H1 (cell line): ENCODE measurements around the gene MTPN. TPM values are rescaled to one million over a fixed set of nuclear protein-coding genes. Genes with fewer than 3 reads are reported as not detected.

Experiments used
- CTCF ChIA-PET: fragments of 300-600 bp; sonication (Branson Sonifier 250); formaldehyde crosslinking; loops from one replicate; lab custom pipeline; 2021; ENCODE audit not compliant: partially characterized antibody; lab: Charles Lee
- POLR2A ChIA-PET: fragments of 300-600 bp; sonication (Branson Sonifier 250); formaldehyde crosslinking; loops from one replicate; lab custom pipeline; 2021; ENCODE audit warnings: inconsistent platforms; ENCODE audit not compliant: partially characterized antibody; lab: Charles Lee
- DNase-seq, 2 experiments: peaks; one replicate each; pipeline versions ENCODE4 v3.0.0 to v3.0.0-alpha.2; 2010 to 2022; ENCODE audit warnings: low spot score in 2 of 2, low read depth in 1 of 2, mixed read lengths in 1 of 2
- FAIRE-seq: peaks from 2 replicates; lab custom pipeline; 2011; peaks lifted over from hg19 to GRCh38; lab: Jason Lieb, UNC
- H2AFZ ChIP-seq: 2 replicates; pipeline ENCODE4 v1.8.1; 2012; ENCODE audit warnings: low read length, inconsistent platforms
- H2AK5ac ChIP-seq: 2 replicates; pipeline ENCODE4 v1.6.1; 2013; ENCODE audit warnings: low read depth, low read length
- H2BK120ac ChIP-seq: replicated peaks from 2 replicates; pipeline ENCODE3; 2013; ENCODE audit warnings: low read depth, low read length, inconsistent platforms
- H2BK12ac ChIP-seq: 2 replicates; pipeline ENCODE4 v1.6.1; 2013; ENCODE audit warnings: low read depth, low read length
- H2BK15ac ChIP-seq: 2 replicates; pipeline ENCODE4 v1.6.1; 2013; ENCODE audit warnings: low read length
- H2BK20ac ChIP-seq: 2 replicates; pipeline ENCODE4 v1.6.1; 2013; ENCODE audit warnings: low read length
- H2BK5ac ChIP-seq: 2 replicates; pipeline ENCODE4 v1.6.1; 2013; ENCODE audit warnings: low read depth, low read length
- H3K14ac ChIP-seq: 2 replicates; pipeline ENCODE4 v1.6.1; 2013; ENCODE audit warnings: inconsistent platforms; ENCODE audit not compliant: insufficient read length
- H3K18ac ChIP-seq: 2 replicates; pipeline ENCODE4 v1.6.1; 2013; ENCODE audit warnings: low read length; ENCODE audit errors: extremely low read depth
- H3K23ac ChIP-seq: 2 replicates; pipeline ENCODE4 v1.6.1; 2013; ENCODE audit warnings: inconsistent platforms; ENCODE audit not compliant: insufficient read length
- H3K23me2 ChIP-seq: 2 replicates; pipeline ENCODE4 v1.6.1; 2013; ENCODE audit warnings: low read depth, low read length
- H3K27ac ChIP-seq: 2 replicates; pipeline ENCODE4 v1.6.1; 2011; ENCODE audit warnings: low read depth, low read length, inconsistent platforms
- H3K27me3 ChIP-seq, 4 experiments: replicated peaks in 1 of 4; 1 replicate in 1 of 4; 2 replicates in 3 of 4; pipeline versions ENCODE4 v1.6.1 to v1.8.1; 2011 to 2013; ENCODE audit warnings: low read length in 3 of 4, mild to moderate bottlenecking in 3 of 4, inconsistent platforms in 2 of 4, mixed read lengths in 2 of 4, moderate library complexity in 1 of 4; ENCODE audit not compliant: control insufficient read depth in 3 of 4, insufficient read depth in 3 of 4; ENCODE audit errors: extremely low read depth in 1 of 4
- H3K36me3 ChIP-seq, 4 experiments: 2 replicates each; pipeline versions ENCODE4 v1.6.1 to v1.8.1; 2011 to 2013; ENCODE audit warnings: mild to moderate bottlenecking in 4 of 4, low read length in 3 of 4, moderate library complexity in 2 of 4, control low read depth in 1 of 4, inconsistent platforms in 1 of 4; ENCODE audit not compliant: insufficient read depth in 4 of 4, control insufficient read depth in 2 of 4
- H3K4ac ChIP-seq: replicated peaks from 2 replicates; pipeline ENCODE3; 2013; ENCODE audit warnings: low read length, low read depth, mixed read lengths, inconsistent platforms; ENCODE audit not compliant: insufficient read length
- H3K4me1 ChIP-seq, 4 experiments: replicated peaks in 1 of 4; 1 replicate in 1 of 4; 2 replicates in 3 of 4; pipeline versions ENCODE4 v1.6.1 to v1.8.1; 2011 to 2013; ENCODE audit warnings: low read length in 3 of 4, inconsistent platforms in 2 of 4, mixed read lengths in 1 of 4; ENCODE audit not compliant: insufficient read depth in 4 of 4, control insufficient read depth in 3 of 4
- H3K4me2 ChIP-seq, 2 experiments: 2 replicates each; pipeline versions ENCODE4 v1.6.1 to v1.8.1; 2011 to 2013; ENCODE audit warnings: low read depth in 2 of 2, low read length in 2 of 2, control low read depth in 1 of 2, inconsistent platforms in 1 of 2, mild to moderate bottlenecking in 1 of 2; ENCODE audit not compliant: insufficient read depth in 1 of 2
- H3K4me3 ChIP-seq, 4 experiments: fragments of 200-600, 300-600 bp in 1 of 4; sonication (generic), shearing (Covaris generic), sonication (Bioruptor Twin) in 1 of 4; 2 replicates each; pipeline versions ENCODE4 v1.5.1 to v1.8.1; 2011 to 2016; ENCODE audit warnings: low read length in 4 of 4, low read depth in 3 of 4, control low read depth in 2 of 4, inconsistent platforms in 2 of 4, mild to moderate bottlenecking in 2 of 4, mixed read lengths in 1 of 4, moderate library complexity in 1 of 4; ENCODE audit not compliant: insufficient read depth in 2 of 4; ENCODE audit errors: extremely low read depth in 1 of 4
- H3K56ac ChIP-seq: replicated peaks from 2 replicates; pipeline ENCODE3; 2013; ENCODE audit warnings: low read depth, mild to moderate bottlenecking, mixed read lengths, low read length, inconsistent platforms; ENCODE audit not compliant: insufficient read length
- H3K79me1 ChIP-seq: 2 replicates; pipeline ENCODE4 v1.6.1; 2013; ENCODE audit warnings: low read depth, low read length, control low read depth
- H3K79me2 ChIP-seq, 2 experiments: 2 replicates each; pipeline versions ENCODE4 v1.6.1 to v1.8.1; 2012 to 2013; ENCODE audit warnings: low read length in 2 of 2, mild to moderate bottlenecking in 2 of 2, inconsistent platforms in 1 of 2; ENCODE audit not compliant: insufficient read depth in 2 of 2, control insufficient read depth in 1 of 2
- H3K9ac ChIP-seq, 4 experiments: replicated peaks in 1 of 4; 1 replicate in 1 of 4; 2 replicates in 3 of 4; pipeline versions ENCODE4 v1.6.1 to v1.8.1; 2011 to 2013; ENCODE audit warnings: low read depth in 3 of 4, low read length in 3 of 4, control low read depth in 2 of 4, mild to moderate bottlenecking in 2 of 4, moderate library complexity in 2 of 4, inconsistent platforms in 1 of 4; ENCODE audit errors: extremely low read depth in 1 of 4
- H3K9me3 ChIP-seq, 2 experiments: 2 replicates each; pipeline versions ENCODE4 v1.6.1 to v1.8.1; 2012 to 2013; ENCODE audit warnings: mild to moderate bottlenecking in 2 of 2, moderate library complexity in 2 of 2, control low read depth in 1 of 2, inconsistent platforms in 1 of 2, low read depth in 1 of 2, low read length in 1 of 2, mixed read lengths in 1 of 2; ENCODE audit not compliant: insufficient read depth in 2 of 2
- H4K20me1 ChIP-seq, 2 experiments: replicated peaks in 1 of 2; 2 replicates each; pipeline versions ENCODE3 to v1.8.1; 2011 to 2013; ENCODE audit warnings: inconsistent platforms in 2 of 2, low read length in 2 of 2, mild to moderate bottlenecking in 1 of 2; ENCODE audit not compliant: insufficient read depth in 2 of 2, control insufficient read depth in 1 of 2
- H4K5ac ChIP-seq: 2 replicates; pipeline ENCODE4 v1.6.1; 2013; ENCODE audit warnings: low read length, low read depth, mixed read lengths, inconsistent platforms; ENCODE audit not compliant: insufficient read length
- H4K8ac ChIP-seq: 2 replicates; pipeline ENCODE4 v1.8.0; 2013; ENCODE audit warnings: mild to moderate bottlenecking, moderate library complexity, low read length, inconsistent platforms; ENCODE audit not compliant: insufficient read depth; ENCODE audit errors: extremely low read depth
- H4K91ac ChIP-seq: replicated peaks from 2 replicates; pipeline ENCODE3; 2013; ENCODE audit warnings: low read length, mixed read lengths, inconsistent platforms; ENCODE audit not compliant: insufficient read length
- BCL11A ChIP-seq, 2 experiments: IDR thresholded peaks; one replicate each; pipeline ENCODE4 v1.6.1; 2011; ENCODE audit warnings: low read depth in 2 of 2, low read length in 2 of 2, mild to moderate bottlenecking in 2 of 2
- MAFK ChIP-seq: IDR thresholded peaks from 2 replicates; pipeline ENCODE4 v1.6.1; 2012; ENCODE audit warnings: low read depth, mild to moderate bottlenecking, improper control_type of control experiment, low read length
- SP1 ChIP-seq: IDR thresholded peaks from 2 replicates; pipeline ENCODE4 v1.6.1; 2011; ENCODE audit warnings: low read depth, low read length
- WGBS, 2 experiments: shearing (Covaris generic) in 1 of 2; methylation state at CpG; one replicate each; pipeline versions ENCODE4 v1.1.6 to v1.1.7; 2013 to 2015; ENCODE audit warnings: low lambda C conversion rate in 2 of 2, mixed read lengths in 2 of 2, inconsistent platforms in 1 of 2, low coverage in 1 of 2, missing lambda C conversion rate in 1 of 2; ENCODE audit not compliant: insufficient replicate concordance in 2 of 2, insufficient coverage in 1 of 2, insufficient read length in 1 of 2; ENCODE audit errors: extremely low coverage in 1 of 2, missing lambda C conversion rate in 1 of 2; 5-methylcytosine and 5-hydroxymethylcytosine counted together
- polyA plus RNA-seq, 7 experiments: library from polyadenylated mRNA; depleted of rRNA in 3 of 7; stranded (reverse) in 5 of 7; unstranded in 2 of 7; fragments of >200 nt in 5 of 7; fragments of 200-250 nt in 2 of 7; gene quantifications; 1 replicate in 5 of 7; 2 replicates in 1 of 7; 4 replicates in 1 of 7; pipeline versions ENCODE4 v1.2.1 to v1.2.3, GENCODE V29; 2011 to 2013; ENCODE audit warnings: missing spikeins in 2 of 7, mixed read lengths in 2 of 7
- total RNA-seq: library from RNA; stranded (reverse); fragmentation: NEBNext Ultra II Directional; extraction: Animal tissue kit (Norgen Biotek cat#: 25700); gene quantifications from 2 replicates; pipeline ENCODE4 v1.2.1, GENCODE V29; 2021
- TF ChIP-seq, protein P1 (sequence below): IDR thresholded peaks from 2 replicates; pipeline ENCODE4 v1.6.1; 2011; ENCODE audit warnings: low read length, improper control_type of control experiment
- TF ChIP-seq, protein P2 (sequence below): IDR thresholded peaks from 2 replicates; pipeline ENCODE4 v1.6.1; 2012; ENCODE audit warnings: inconsistent platforms

MTPN gene
- total and polyA plus RNA-seq, 2 of the 8 experiments (the other 6 are each of a cell fraction or from before 2014, with no cell fraction given) = 33.0 to 101 TPM

DNA sequence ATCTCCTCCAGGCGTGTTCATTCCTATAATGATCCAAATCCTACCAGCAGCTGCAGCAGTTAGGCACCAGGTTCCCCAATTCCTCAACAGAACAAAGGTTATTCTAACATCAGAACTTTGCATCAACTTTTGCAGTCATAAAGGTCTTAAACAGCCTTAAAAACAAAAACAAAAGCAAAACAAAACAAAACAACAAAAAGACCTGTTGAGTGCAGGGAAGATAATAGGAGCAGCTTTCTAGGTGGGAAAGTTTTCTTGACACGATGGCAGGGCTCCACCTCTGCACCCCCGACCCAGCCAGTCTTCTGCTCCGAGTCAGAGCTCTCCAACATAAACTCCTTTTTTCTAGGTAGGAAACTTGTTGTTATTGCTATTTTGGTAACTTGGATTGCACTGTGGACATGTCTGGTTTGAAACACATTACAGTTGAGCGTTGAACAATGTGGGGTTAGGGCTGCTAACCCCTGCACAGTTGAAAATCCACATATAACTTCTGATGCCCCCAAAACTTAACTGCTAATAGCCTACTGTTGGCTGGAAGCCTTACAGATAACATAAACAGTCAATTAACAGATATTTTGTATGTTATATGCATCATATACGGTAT lies 77.6 kb downstream of the MTPN start:
- no peaks in the 10 kb centered on the region for H3K79me2 ChIP-seq
- no peaks in the 10 kb centered on the region; a peak in 1 of 7 replicates for H3K4me1 ChIP-seq
- H3K36me3 ChIP-seq = no peaks in the 10 kb centered on the region
- H2BK12ac ChIP-seq = no peak overlapping the region
- no peak overlapping the region for H4K8ac ChIP-seq
- ChIA-PET POLR2A (no interaction called here), CTCF (interaction anchor here (1.0 to 1.7 kb wide), 2 partner anchors 9 to 10 kb away, joined by 4 read pairs; no protein-coding TSS in a partner anchor)
- no peaks in the 10 kb centered on the region for H4K20me1 ChIP-seq
- no peak overlapping the region for H3K9ac ChIP-seq
- H3K18ac ChIP-seq = no peak overlapping the region
- H3K4ac ChIP-seq = no peak overlapping the region
- 83% methylated on average over 6 of the region's 6 CpGs; no CpG with 5 or more reads in 1 of the 2 experiments for WGBS, 2 experiments
- no peak overlapping the region for H2BK120ac ChIP-seq
- no peak overlapping the region for H4K5ac ChIP-seq
- H2BK15ac ChIP-seq = no peak overlapping the region
- no peak for DNase-seq
- H4K91ac ChIP-seq = no peak overlapping the region
- H3K9me3 ChIP-seq = no peaks in the 10 kb centered on the region
- no peak overlapping the region for H2BK20ac ChIP-seq
- no peak for FAIRE-seq
- no peaks in the 10 kb centered on the region for H3K79me1 ChIP-seq
- H3K4me2 ChIP-seq = no peak overlapping the region
- no peak overlapping the region for H3K23ac ChIP-seq
- no peaks in the 10 kb centered on the region for H3K23me2 ChIP-seq
- TF ChIP-seq BCL11A (IDR thresholded peaks at IDR 0.05; ENCODE audit: low read depth in 2 of 2, low read length in 2 of 2) = no peak
- no peak for TF ChIP-seq SP1
- no peak for TF ChIP-seq MAFK
- TF ChIP-seq, protein P1, sequence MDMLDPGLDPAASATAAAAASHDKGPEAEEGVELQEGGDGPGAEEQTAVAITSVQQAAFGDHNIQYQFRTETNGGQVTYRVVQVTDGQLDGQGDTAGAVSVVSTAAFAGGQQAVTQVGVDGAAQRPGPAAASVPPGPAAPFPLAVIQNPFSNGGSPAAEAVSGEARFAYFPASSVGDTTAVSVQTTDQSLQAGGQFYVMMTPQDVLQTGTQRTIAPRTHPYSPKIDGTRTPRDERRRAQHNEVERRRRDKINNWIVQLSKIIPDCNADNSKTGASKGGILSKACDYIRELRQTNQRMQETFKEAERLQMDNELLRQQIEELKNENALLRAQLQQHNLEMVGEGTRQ = no peak
- TF ChIP-seq, protein P2, sequence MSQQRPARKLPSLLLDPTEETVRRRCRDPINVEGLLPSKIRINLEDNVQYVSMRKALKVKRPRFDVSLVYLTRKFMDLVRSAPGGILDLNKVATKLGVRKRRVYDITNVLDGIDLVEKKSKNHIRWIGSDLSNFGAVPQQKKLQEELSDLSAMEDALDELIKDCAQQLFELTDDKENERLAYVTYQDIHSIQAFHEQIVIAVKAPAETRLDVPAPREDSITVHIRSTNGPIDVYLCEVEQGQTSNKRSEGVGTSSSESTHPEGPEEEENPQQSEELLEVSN = no peak
- no peak overlapping the region for H3K4me3 ChIP-seq
- no peak overlapping the region for H2BK5ac ChIP-seq
- no peaks in the 10 kb centered on the region for H3K27me3 ChIP-seq
- no peak overlapping the region for H3K14ac ChIP-seq
- no peak overlapping the region for H3K56ac ChIP-seq
- no peak overlapping the region for H2AK5ac ChIP-seq
- no peak overlapping the region for H2AFZ ChIP-seq
- H3K27ac ChIP-seq = no peak overlapping the region
